HG02981 (cell line): Measurements from ENCODE around the gene LRBA.
"Not testable (repeated sequence)": the region's sequence is repeated elsewhere in the genome, so short reads cannot be mapped to it uniquely, and the experiment has no call there.

Source experiments
- ATAC-seq: cut with Tn5 transposase; IDR thresholded peaks from one replicate; pipeline ENCODE4 v1.9.1; 2021; ENCODE audit warnings: mild to moderate bottlenecking, moderate library complexity; ENCODE audit not compliant: unreplicated experiment

Gene LRBA

DNA sequence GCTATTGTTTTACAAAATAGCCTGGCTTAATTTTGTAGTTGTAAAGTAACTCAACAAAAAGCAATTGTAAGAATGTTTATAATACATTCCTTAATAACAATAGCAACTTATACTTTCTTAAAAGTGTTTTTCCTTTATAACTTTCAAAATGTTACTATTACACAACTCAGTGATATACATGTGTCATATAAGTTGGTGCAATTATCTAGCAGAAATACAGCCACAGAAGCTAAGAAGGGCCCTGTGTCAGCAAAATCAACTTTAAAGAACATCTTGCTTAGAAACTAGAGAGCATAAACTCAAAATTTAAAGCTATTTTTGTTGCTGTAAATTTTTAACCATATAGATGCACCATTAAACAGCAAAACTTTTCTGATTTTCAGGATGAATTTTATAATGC, 474.5 kb downstream of the LRBA start:
- no peak for ATAC-seq

DNA sequence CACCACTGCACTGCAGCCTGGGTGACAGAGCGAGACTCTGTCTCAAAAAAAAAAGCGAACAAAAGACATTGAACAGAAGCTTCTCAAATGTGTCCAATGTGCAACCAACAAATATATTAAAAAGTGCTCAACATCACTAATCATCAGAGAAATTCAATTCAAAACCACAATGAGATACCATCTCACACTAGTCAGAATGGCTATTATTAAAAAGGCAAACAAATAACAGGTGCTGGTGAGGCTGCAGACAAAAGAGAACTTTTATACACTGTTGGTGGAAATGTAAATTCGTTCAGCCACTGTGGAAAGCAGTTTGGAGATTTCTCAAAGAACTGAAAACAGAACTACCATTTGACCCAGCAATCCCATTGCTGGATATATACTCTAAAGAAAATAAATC, 477.2 kb downstream of the LRBA start:
- not testable (repeated sequence) for ATAC-seq

DNA sequence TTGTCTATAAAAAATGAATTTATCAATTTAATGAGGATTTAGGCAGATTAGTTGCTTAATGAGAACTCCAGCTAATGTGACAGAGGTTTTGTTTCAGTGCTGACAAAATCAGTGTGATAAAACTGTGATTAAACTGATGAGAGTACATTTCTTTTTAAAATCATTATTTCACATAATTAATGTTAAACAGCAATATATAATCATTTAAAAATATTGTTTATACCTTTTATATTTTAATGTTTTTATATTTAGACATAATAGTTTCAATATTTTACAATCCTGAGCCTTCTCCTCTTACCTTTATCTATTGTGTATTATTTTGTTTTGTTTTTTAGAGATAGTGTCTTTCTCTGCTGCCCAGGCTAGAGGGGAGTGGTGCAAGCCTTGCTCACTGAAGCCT, 480.3 kb downstream of the LRBA start:
- no peak for ATAC-seq

DNA sequence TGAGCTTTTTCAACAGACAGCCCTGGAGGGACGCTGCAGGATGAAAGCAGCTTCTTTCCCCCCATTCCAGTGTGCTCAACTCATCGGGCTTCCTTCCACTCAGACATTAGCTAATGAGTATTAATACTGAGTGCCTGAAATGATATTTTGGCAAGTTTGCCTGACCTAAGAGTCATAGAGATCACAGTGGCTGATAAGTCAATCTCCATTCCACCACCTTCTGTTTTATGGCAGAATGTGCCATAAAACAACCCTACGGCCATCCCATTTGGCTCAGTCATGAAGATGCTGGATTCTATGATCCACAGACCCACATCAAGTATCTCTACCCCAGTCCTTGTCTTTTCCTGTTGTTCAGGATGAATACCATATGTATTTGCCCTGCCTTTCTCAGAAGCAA, 481.4 kb downstream of the LRBA start:
- no peak for ATAC-seq

DNA sequence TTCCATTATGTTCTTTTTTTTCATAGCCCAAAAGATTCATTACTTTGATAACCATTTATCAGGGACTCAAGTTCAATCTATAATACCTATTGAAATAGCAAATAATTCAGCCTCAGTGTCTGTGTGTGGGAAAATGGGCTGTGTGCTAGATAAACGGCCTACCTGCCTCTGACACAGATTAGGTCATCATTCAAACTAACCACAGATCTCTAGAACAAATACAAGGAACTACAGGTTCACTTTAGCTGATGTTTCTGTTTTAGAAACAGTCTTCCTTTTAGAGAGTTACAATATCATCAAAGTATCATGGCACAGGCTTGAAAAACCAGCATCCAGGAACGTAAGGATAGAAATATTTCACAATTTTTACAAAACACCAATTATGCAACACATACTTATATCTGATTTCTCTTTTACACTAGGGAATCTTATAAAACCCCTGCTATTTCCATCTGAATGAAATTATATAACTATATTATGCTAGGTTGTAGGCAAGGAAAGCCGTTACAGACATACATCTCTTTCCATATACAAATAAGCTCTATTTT, 489.7 kb downstream of the LRBA start:
- no peak for ATAC-seq

DNA sequence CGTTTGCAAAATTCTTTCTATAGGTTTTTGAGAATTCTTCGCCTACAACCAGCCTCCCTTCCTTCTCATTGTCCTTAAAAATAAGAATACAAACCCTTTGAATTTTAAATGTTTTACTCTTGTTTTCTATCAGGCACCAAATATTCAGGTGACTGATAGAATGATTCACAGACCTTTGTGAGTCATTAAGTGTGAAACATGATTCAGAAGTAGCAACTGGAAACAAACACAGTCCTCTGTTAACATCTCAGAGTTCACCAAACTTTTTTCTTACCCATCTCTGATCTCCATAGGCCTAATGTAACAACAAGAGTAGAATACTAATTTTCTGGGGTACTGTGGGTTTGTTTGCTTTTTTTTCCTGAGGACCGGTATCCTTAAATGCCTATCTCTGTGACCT, 496.5 kb downstream of the LRBA start:
- peak; percentile 54 for ATAC-seq

DNA sequence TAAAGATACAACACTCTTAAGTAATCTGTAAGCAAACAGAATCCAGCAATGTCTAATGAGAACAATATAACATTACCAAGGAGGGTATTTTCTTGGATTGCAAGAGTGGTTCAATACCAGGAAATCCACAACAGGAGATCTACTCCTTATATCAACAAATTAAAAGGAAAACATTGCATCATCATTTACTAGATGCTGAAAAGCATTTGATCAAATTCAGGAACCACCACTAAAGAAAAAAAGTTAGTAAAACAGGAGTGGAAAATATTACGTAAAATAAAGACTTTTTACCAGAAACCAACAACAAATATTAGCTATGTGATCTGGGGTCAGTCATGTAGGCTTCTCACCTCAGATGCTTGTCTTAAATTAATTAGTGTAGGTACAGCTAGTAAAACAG, 499.9 kb downstream of the LRBA start:
- ATAC-seq, result no peak

DNA sequence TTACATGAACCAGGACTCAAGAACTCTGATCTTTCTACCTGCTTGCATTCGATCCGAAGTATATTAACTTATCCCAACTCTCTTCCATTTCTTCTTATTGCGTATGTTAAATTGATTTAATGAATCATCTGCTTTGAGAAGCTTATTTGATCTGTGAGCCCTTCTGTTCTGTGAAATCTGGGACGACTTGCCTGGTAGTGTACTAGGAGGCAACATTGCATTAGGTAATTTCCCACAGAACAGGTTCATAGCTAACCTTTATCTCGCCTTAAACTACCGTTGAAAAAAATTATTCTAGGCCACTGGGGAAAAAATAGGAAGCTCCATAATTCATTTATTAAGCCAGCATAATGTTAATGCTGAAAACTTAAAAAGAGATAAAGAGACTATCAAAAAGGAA, 500.4 kb downstream of the LRBA start:
- ATAC-seq, result no peak

DNA sequence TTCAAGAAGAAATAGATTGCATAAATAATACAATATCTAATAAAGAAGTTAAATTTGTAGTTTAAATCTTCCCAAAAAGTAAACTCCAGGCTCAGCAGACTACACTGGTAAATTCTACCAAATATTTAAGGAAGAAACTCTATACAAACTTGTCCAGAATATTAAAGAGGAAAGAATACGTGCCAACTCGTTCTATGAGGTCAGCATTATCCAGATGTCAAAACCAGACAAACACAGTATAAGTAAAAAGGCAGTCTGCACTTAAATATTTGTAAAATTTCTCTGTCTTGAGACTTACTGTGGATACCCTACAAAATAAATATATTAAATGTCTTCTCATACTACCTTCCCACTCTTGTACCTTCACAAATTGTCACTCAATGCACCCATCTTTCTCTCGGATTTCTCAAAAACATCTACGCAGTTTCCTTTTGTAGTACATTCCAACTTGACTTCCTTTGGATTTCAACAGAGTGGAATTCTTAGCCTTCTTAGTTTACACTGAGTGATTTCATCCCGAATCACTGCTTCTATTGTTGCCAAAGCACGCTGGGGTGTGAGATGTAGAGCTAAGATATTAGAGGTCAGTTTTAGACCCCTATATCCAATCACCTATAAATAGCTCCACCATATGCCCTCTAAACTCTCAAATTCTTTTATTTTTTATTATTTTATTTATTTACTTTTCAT, 504.8 kb downstream of the LRBA start:
- no peak for ATAC-seq

DNA sequence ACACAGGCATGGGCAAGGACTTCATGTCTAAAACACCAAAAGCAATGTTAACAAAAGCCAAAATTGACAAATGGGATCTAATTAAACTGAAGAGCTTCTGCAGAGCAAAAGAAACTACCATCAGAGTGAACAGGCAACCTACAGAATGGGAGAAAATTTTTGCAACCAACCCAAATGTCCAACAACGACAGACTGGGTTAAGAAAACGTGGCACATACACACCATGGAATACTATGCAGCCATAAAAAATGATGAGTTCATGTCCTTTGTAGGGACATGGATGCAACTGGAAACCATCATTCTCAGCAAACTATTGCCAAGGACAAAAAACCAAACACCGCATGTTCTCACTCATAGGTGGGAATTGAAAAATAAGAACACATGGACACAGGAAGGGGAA, 507.4 kb downstream of the LRBA start:
- ATAC-seq, result not testable (repeated sequence)

DNA sequence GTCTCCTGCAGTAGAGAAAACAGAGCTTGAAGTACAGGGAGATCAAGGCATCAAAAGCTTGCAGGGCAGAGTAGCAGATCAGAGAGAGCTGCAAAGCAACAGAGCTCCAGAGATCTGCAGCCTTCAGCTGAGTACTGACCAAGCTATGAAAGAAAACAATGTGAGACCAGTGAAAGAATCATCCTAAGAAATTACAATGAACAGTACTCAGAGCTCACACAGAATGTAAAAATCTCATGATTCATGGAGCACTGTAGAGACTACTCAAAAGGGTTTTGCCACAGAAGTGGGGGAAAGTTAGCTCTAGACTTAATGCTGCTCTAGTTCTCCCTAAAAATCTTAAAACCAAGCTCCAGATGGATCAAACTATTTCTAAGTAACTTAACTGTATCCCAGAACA, 513.1 kb downstream of the LRBA start:
- no peak for ATAC-seq

DNA sequence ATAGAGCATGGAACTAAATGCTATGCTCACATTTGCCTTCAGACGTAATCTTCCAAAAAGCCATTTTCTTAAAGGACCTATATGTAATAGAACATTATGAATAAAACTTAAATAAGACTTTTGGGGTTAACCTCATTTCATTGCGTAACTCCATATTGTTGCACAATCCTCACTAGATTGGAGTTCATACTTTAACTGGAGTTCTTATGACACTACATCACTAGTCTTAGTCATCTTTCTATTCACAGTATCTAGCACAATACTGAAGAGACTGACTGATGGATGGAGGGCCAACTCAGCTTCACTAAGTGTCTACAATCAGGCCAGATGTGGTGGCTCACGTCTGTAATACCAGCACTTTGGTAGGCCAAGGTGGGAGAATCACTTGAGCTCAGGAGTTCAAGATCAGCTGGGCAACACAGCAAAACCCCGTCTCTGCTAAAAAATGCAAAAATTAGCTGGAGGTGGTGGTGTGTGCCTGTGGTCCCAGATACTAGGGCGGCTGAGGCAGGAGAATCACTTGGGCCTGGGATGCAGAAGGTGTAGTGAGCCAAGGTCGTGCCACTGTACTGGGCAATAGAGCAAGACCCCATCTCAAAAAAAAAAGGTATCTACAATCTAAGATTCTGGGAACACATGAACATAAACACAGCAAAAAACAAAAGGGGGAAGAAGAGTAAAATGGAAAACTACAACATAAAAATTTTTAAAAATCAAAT, 513.9 kb downstream of the LRBA start:
- ATAC-seq, result no peak

DNA sequence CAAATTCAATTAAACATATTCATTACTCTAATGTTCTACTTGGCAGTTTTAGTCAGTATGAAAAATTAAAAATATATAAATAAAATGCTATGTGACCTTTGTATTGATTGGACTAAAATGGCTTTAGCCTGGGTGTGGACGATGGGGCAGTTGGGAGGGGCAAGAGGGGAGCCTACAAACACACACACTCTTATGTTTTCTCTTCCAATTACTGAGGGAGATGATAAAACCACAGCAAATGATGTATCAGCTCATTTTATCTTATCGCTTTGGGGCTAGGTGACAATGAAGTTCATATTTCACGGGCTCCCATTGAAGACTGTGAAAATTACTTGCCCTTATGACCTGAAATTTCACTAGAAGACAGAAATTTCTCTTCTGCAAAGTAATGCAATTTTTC, 517.5 kb downstream of the LRBA start:
- ATAC-seq, result no peak

DNA sequence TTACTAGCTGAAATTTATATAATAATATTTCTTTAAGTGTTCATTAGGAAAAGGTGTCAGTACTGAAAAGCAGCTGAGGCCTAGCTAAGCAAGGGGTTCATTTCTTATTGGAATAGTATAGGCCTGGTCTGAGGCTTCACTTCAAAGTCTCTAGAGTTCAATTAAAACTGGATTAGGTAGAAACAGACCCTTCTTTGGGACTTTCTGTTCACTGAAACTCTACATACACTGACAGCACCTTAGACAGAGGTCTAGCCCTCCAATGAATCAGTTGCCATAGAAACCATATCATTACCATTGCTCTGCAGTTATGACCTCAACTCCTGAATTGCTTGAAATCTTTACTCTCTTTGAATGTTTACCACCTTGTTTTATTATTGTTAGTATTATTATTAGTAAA, 519.5 kb downstream of the LRBA start:
- no peak for ATAC-seq

DNA sequence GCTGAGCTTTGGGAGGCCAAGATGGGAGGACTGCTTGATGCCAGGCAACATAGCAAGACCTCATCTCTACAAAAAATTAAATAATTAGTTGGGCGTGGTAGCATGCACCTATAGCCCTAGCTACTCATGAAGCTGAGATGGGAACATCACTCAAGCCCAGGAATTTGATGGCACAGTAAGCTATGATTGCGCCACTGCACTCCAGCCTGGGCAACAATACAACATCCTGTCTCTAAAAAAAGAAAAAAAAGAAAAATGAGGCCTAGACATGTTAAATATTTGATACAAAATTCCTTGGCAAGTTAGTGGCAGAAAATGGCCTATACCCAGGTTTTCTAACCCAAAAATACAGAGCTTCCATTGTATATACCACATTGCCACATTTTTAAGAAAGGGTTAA, 521.2 kb downstream of the LRBA start:
- ATAC-seq, result no peak

DNA sequence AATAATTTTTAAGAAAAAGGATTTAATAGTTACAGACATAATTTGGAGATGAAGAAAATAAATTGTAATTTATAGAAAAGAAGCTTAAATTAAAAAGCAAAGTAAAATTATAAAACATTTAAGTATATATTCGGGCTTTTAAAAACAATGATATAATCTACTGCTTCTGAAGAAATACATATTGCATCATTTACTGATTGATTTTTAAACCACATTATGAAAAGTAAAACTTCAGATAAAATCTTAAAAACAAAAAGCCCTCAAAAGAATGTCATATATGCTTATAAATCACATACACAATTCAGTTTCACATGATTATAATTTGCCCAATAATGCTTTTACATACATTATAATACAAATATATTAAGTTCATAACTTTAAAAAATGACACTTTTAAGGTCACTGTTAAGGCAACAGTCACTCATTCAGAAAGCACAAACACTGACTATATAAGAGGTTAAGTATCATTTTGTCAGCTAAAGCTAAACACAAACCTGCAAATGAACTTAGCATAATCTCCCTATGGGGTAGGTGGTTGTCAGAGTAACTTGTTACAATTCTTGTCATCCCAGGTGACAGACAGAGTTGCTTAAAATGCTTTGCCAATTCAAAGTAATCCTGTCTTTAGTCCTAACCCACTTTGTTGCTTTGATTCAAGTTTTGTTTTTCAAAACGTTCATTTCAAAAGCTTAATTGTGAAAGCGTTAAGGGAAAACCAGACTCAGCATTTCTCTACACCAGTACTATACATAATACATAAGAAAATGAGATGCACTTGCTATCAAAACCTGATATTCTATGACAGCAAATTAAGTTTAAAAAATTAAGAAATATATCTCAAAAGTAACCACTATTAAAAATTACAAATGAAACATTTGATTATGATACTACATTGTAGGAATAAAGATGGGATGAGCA, 523.7 kb downstream of the LRBA start:
- ATAC-seq, result no peak

DNA sequence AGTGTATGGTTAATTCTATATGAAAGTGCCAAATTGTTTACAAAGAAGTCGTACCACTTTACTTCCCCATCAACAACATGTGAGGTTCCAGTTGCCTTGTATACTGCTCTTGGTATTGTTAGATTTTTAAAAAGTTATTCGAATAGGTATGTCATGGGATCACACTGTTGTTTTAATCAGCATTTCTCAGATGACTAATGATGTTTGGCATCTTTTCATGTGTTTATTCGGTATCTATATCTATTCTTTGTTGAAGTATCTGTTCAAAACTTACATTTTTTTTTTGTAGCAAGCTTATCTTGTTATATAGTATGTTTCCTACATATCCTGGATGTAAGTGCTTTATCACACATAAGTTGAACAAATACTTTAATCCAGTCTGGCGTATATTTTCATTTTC, 532.5 kb downstream of the LRBA start:
- ATAC-seq, result no peak

DNA sequence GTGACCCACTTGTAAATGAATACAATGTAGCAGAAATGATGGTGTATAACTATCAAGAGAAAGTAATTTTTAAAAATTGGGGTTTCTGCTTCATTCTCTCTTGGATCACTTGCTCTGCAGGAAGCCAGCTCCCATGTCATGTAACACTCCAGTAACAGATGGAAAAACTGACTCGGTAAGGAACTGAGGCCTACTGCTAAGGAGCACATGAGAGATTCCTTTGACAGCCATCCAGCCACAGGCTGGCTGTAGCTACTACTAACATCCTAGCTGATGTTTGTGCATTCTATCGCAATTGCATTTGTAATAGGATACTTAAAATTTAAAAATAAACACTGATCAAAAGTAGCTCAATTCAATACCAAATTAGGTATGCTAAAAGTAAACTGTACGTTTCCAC, 535.4 kb downstream of the LRBA start:
- ATAC-seq, result no peak

DNA sequence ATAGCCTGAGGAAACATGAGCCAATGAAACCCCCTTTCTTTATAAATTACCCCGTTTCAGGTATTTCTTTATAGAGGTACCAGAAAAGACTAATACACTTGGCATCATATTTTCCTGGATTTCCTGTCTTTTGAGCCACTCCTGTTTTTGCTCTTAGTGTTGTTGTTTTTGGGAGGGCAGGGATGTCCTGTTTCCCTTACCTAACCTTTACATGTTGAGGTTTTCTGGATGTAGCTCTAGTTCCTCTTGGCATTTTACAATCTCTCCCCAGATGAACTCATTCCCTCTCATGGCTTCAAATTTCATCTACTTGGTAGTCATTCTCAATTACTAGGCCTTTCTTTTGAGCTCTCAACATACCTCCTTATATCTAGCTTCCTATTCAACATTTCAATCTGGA, 537.2 kb downstream of the LRBA start:
- no peak for ATAC-seq

DNA sequence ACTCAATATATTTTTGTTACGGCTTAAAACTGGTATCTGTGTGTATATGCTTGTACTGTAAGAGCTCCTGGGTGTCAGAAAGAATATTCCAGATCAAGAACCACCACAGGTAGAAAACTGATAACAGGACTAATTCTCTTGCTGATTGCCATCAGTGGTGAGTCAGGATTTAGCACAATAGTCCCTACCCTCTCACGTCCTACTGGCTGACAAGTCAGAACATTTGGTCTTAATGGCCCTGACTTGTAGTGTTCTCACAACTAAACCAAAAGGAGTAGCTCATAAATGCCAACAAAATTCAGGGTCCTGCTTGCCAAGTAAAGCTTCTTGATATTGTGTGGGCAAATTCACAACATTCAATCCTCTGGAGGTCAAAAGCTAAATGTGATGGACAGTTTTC, 538.3 kb downstream of the LRBA start:
- no peak for ATAC-seq

DNA sequence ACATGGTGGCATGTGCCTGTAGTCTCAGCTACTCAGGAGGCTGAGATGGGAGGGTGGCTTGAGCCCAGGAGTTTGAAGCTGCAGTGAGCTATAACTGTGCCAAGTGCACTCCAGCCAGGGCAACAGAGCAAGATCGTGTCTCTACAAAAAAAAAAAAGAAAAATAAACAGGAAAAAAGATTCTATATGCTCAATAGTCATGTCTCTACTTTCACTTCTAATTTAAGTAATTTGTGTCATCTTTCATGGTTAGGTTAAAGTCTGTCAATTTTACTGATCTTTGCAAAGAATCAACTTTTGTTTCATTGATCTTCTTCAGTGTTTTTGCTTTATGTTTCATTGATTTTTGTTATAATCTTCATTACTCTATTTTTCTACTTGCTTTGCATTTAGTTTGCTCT, 539.3 kb downstream of the LRBA start:
- no peak for ATAC-seq

DNA sequence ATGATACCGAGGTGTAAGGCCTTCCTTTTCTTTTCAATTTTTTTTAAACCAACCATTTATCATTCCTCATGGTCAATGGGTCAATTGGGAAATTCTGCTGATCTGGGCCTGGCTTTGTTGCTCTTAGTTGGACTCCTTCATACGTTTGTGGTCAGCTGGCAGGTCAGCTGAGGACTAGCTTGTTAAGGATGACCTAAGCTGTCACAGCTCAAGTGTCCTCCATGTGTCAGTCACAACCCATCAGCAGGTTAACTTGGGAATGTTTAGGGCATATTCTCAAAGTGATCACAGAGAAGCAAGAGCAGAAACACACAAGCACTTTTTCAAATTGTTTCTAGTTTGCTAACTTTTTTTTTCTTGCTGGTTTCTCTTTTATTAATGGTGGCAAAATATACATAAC, 550.6 kb downstream of the LRBA start:
- ATAC-seq, result no peak
